Hepatocyte (in vitro differentiated cells): ENCODE measurements around the gene CLEC3B.
"Not testable (repeated sequence)": the region's sequence is repeated elsewhere in the genome, so short reads cannot be mapped to it uniquely, and the experiment has no call there.

ENCODE experiments used
- EZH2phosphoT487 ChIP-seq: fragments of 200-600 bp; sonication (generic); IDR thresholded peaks from one replicate; pipeline ENCODE4 v1.6.1; 2018; ENCODE audit warnings: antibody characterized with exemption, mild to moderate bottlenecking, low read depth, moderate library complexity; ENCODE audit not compliant: unreplicated experiment, severe bottlenecking
- TF ChIP-seq, protein P1 (sequence below): fragments of 200-600 bp; sonication (generic); IDR thresholded peaks from 2 replicates; pipeline ENCODE4 v1.5.1; 2016; ENCODE audit warnings: antibody characterized with exemption, mild to moderate bottlenecking; ENCODE audit not compliant: poor library complexity

DNA sequence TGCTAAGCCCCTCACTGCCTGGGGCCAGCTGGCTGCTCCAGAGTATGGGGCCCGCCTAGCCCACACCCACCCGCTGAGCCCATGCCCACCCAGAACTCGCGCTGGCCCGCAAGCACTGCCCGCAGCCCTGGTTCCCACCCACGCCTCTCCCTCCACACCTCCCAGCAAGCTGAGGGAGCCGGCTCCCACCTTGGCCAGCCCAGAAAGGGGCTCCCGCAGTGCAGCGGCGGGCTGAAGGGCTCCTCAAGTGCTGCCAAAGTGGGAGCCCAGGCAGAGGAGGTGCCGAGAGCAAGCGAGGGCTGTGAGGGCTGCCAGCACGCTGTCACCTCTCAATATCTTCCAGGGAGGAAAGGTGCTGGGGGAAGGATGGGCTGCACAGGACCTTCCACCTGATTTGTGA, 39.8 kb upstream of the CLEC3B start:
- TF ChIP-seq, protein P1, sequence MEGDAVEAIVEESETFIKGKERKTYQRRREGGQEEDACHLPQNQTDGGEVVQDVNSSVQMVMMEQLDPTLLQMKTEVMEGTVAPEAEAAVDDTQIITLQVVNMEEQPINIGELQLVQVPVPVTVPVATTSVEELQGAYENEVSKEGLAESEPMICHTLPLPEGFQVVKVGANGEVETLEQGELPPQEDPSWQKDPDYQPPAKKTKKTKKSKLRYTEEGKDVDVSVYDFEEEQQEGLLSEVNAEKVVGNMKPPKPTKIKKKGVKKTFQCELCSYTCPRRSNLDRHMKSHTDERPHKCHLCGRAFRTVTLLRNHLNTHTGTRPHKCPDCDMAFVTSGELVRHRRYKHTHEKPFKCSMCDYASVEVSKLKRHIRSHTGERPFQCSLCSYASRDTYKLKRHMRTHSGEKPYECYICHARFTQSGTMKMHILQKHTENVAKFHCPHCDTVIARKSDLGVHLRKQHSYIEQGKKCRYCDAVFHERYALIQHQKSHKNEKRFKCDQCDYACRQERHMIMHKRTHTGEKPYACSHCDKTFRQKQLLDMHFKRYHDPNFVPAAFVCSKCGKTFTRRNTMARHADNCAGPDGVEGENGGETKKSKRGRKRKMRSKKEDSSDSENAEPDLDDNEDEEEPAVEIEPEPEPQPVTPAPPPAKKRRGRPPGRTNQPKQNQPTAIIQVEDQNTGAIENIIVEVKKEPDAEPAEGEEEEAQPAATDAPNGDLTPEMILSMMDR = not testable (repeated sequence)
- TF ChIP-seq EZH2phosphoT487 = not testable (repeated sequence)
